DOHH2 (cell line): ENCODE results near the gene CREB3L2.

Experiments
- EZH2phosphoT487 ChIP-seq: fragments of 200-600 bp; sonication (generic); IDR thresholded peaks from 2 replicates; pipeline ENCODE4 v1.6.1; 2017; ENCODE audit warnings: borderline replicate concordance, mild to moderate bottlenecking, antibody characterized with exemption, low read length, moderate library complexity, mixed read lengths
- TF ChIP-seq, protein P1 (sequence below): fragments of 200-600 bp; sonication (generic); IDR thresholded peaks from one replicate; pipeline ENCODE4 v1.5.1; 2014; ENCODE audit warnings: antibody characterized with exemption, mild to moderate bottlenecking, low read depth, low read length; ENCODE audit not compliant: poor library complexity, severe bottlenecking

DNA sequence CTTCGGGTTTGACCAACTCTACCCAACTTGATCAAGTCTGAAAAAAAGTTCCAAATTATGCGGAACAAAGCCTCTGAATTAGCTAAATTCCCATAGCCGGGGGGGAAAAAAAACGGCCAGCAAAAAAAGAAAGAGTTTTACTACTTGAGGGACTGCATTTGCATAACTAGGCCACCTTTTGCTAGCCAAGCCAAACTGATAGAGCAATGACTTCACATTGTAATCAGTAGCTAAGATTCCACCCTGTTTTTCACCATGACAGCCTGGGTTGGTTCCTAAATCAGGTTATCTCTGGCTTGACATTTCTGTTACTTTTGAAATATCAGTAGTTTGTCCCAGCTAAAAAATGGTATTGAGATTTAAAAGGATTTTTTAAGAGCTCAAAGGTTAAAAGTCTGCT, 31.4 kb upstream of the CREB3L2 start:
- TF ChIP-seq, protein P1, sequence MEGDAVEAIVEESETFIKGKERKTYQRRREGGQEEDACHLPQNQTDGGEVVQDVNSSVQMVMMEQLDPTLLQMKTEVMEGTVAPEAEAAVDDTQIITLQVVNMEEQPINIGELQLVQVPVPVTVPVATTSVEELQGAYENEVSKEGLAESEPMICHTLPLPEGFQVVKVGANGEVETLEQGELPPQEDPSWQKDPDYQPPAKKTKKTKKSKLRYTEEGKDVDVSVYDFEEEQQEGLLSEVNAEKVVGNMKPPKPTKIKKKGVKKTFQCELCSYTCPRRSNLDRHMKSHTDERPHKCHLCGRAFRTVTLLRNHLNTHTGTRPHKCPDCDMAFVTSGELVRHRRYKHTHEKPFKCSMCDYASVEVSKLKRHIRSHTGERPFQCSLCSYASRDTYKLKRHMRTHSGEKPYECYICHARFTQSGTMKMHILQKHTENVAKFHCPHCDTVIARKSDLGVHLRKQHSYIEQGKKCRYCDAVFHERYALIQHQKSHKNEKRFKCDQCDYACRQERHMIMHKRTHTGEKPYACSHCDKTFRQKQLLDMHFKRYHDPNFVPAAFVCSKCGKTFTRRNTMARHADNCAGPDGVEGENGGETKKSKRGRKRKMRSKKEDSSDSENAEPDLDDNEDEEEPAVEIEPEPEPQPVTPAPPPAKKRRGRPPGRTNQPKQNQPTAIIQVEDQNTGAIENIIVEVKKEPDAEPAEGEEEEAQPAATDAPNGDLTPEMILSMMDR = no peak
- TF ChIP-seq EZH2phosphoT487 = no peak
